AG09309 (cell line): Measurements from ENCODE around the gene EIF2A.

Source experiments
- DNase-seq: peaks from one replicate; pipeline ENCODE4 v3.0.0-alpha.2; 2010; ENCODE audit warnings: low read depth
- H3K4me3 ChIP-seq: 2 replicates; pipeline ENCODE4 v1.5.1; 2011; ENCODE audit warnings: mild to moderate bottlenecking, low read depth, low read length, moderate library complexity; ENCODE audit not compliant: control insufficient read depth
- CTCF ChIP-seq: IDR thresholded peaks from 2 replicates; pipeline ENCODE4 v1.5.1; 2011; ENCODE audit warnings: mild to moderate bottlenecking, low read depth, low read length, inconsistent platforms; ENCODE audit not compliant: insufficient read depth, control insufficient read depth; ENCODE audit errors: missing control alignments

EIF2A gene

GRCh38 chr3:150627557-150627956 is 81.0 kb downstream of the EIF2A start:
- no peak for DNase-seq
- TF ChIP-seq CTCF: no peak
- no peak overlapping the region for H3K4me3 ChIP-seq

GRCh38 chr3:150631515-150632221 is 85.1 kb downstream of the EIF2A start:
- no peak for DNase-seq
- TF ChIP-seq CTCF: no peak
- H3K4me3 ChIP-seq: no peak overlapping the region

- no peak for TF ChIP-seq CTCF
- no peak overlapping the region for H3K4me3 ChIP-seq
- DNase-seq: no peak
These were observed 88.5 kb downstream of the EIF2A start for GRCh38 chr3:150635076-150635475.

- no peak for TF ChIP-seq CTCF
- DNase-seq: no peak
- H3K4me3 ChIP-seq: no peak overlapping the region
These were observed 88.9 kb downstream of the EIF2A start for GRCh38 chr3:150635526-150635925.
